ENCODE results near the gene TRIM14. TPM values are rescaled to one million over a fixed set of nuclear protein-coding genes. Genes with fewer than 3 reads are reported as not detected.
A peak's percentile ranks its signal among the peaks of the same experiment; 100 is the strongest.

The TRIM14 gene
- total and polyA plus RNA-seq, 2 of the 13 experiments (the other 11 are each of a cell fraction or from before 2014, with no cell fraction given): 9.2 to 13.0 TPM

DNA sequence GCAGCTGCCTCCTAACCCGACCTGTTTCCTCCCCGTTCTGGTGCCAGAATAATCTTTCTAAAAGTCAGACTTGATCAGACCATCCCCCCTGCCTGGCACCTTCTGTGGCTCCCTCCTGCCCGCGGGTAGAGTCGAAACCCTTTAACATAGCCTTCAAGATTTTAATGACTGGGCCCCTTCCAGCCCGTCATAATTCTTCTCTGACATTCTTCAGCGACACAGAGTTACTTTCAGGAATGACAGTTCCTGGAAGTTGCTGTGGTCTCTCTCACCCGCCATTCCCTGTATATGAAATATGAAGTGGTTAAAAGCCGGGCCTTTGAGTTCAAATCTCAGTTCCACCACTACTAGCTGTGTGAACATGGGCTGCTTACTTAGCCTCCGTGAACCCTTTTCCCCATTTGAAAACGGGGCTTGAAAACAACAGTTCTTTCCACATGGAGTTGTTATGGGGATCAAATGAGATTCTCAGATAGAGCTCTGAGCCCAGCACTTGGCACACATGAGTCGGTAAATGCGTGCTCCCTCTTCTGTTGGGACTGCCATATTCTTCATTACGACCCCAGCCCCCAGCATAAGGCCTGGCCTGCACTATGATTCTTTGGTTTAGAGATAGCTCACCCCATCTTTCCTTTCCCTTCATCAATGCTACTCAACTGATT is 61.8 kb downstream of the TRIM14 start (continued):
- TF ChIP-seq CENPX (CRISPR knock-in tag; IDR thresholded peaks at IDR 0.05): no peak
- no peak for TF ChIP-seq JUN (CRISPR knock-in tag; IDR thresholded peaks at IDR 0.05)
- TF ChIP-seq, protein P1, sequence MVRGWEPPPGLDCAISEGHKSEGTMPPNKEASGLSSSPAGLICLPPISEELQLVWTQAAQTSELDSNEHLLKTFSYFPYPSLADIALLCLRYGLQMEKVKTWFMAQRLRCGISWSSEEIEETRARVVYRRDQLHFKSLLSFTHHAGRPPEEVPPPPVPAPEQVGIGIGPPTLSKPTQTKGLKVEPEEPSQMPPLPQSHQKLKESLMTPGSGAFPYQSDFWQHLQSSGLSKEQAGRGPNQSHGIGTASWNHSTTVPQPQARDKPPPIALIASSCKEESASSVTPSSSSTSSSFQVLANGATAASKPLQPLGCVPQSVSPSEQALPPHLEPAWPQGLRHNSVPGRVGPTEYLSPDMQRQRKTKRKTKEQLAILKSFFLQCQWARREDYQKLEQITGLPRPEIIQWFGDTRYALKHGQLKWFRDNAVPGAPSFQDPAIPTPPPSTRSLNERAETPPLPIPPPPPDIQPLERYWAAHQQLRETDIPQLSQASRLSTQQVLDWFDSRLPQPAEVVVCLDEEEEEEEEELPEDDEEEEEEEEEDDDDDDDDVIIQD (CRISPR knock-in tag; IDR thresholded peaks at IDR 0.05; ENCODE audit: low read depth): no peak
- no peak for TF ChIP-seq RXRA (CRISPR knock-in tag; IDR thresholded peaks at IDR 0.05)
- no peak for TF ChIP-seq ZSCAN25 (CRISPR knock-in tag; IDR thresholded peaks at IDR 0.05)
- TF ChIP-seq ZNF24 (IDR thresholded peaks at IDR 0.05): no peak
- TF ChIP-seq NKX3-1 (CRISPR knock-in tag; IDR thresholded peaks at IDR 0.05): no peak
- TF ChIP-seq ZNF263 (CRISPR knock-in tag; IDR thresholded peaks at IDR 0.05): no peak
- 0 out of 2 replicates have a peak, but pooled peaks have one; percentile 6 for TF ChIP-seq ZNF230 (CRISPR knock-in tag; IDR thresholded peaks at IDR 0.05)
- no peak for TF ChIP-seq HES4 (CRISPR knock-in tag; IDR thresholded peaks at IDR 0.05; ENCODE audit: borderline replicate concordance)
- TF ChIP-seq ZSCAN21 (CRISPR knock-in tag; IDR thresholded peaks at IDR 0.05; ENCODE audit: borderline replicate concordance): no peak
- TF ChIP-seq, protein P2, sequence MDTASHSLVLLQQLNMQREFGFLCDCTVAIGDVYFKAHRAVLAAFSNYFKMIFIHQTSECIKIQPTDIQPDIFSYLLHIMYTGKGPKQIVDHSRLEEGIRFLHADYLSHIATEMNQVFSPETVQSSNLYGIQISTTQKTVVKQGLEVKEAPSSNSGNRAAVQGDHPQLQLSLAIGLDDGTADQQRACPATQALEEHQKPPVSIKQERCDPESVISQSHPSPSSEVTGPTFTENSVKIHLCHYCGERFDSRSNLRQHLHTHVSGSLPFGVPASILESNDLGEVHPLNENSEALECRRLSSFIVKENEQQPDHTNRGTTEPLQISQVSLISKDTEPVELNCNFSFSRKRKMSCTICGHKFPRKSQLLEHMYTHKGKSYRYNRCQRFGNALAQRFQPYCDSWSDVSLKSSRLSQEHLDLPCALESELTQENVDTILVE (CRISPR knock-in tag; IDR thresholded peaks at IDR 0.05): no peak
- TF ChIP-seq ZNF337 (CRISPR knock-in tag; IDR thresholded peaks at IDR 0.05; ENCODE audit: borderline replicate concordance, low read depth): 0 out of 2 replicates have a peak, but pooled peaks have one; percentile 53
- TF ChIP-seq CEBPG (CRISPR knock-in tag; IDR thresholded peaks at IDR 0.05): no peak
- TF ChIP-seq HDAC6 (IDR thresholded peaks at IDR 0.05; ENCODE audit: low read depth, low read length): no peak
- TF ChIP-seq ZKSCAN8 (CRISPR knock-in tag; IDR thresholded peaks at IDR 0.05; ENCODE audit: borderline replicate concordance): no peak
- TF ChIP-seq, protein P3, sequence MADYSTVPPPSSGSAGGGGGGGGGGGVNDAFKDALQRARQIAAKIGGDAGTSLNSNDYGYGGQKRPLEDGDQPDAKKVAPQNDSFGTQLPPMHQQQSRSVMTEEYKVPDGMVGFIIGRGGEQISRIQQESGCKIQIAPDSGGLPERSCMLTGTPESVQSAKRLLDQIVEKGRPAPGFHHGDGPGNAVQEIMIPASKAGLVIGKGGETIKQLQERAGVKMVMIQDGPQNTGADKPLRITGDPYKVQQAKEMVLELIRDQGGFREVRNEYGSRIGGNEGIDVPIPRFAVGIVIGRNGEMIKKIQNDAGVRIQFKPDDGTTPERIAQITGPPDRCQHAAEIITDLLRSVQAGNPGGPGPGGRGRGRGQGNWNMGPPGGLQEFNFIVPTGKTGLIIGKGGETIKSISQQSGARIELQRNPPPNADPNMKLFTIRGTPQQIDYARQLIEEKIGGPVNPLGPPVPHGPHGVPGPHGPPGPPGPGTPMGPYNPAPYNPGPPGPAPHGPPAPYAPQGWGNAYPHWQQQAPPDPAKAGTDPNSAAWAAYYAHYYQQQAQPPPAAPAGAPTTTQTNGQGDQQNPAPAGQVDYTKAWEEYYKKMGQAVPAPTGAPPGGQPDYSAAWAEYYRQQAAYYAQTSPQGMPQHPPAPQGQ (CRISPR knock-in tag; IDR thresholded peaks at IDR 0.05; ENCODE audit: borderline replicate concordance): no peak
- TF ChIP-seq ZNF451 (CRISPR knock-in tag; IDR thresholded peaks at IDR 0.05): no peak
- 0 out of 2 replicates have a peak, but pooled peaks have one; percentile 47 for TF ChIP-seq KDM5A (IDR thresholded peaks at IDR 0.05; ENCODE audit: borderline replicate concordance, low read length)
- TF ChIP-seq, protein P4, sequence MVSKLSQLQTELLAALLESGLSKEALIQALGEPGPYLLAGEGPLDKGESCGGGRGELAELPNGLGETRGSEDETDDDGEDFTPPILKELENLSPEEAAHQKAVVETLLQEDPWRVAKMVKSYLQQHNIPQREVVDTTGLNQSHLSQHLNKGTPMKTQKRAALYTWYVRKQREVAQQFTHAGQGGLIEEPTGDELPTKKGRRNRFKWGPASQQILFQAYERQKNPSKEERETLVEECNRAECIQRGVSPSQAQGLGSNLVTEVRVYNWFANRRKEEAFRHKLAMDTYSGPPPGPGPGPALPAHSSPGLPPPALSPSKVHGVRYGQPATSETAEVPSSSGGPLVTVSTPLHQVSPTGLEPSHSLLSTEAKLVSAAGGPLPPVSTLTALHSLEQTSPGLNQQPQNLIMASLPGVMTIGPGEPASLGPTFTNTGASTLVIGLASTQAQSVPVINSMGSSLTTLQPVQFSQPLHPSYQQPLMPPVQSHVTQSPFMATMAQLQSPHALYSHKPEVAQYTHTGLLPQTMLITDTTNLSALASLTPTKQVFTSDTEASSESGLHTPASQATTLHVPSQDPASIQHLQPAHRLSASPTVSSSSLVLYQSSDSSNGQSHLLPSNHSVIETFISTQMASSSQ (IDR thresholded peaks at IDR 0.05; ENCODE audit: low read depth): no peak
- TF ChIP-seq, protein P4 (CRISPR knock-in tag; IDR thresholded peaks at IDR 0.05; ENCODE audit: borderline replicate concordance): 0 out of 2 replicates have a peak, but pooled peaks have one; percentile 2

Data from HepG2 (cell line).